H1 (cell line): ENCODE data around the gene CAST.

Experiments used
- BCL11A ChIP-seq, 2 experiments: IDR thresholded peaks; one replicate each; pipeline ENCODE4 v1.6.1; 2011; ENCODE audit warnings: low read depth in 2 of 2, low read length in 2 of 2, mild to moderate bottlenecking in 2 of 2
- CBX5 ChIP-seq: fragments of 300-800, 300-1000 bp; sonication (generic); IDR thresholded peaks from 2 replicates; pipeline ENCODE4 v1.7.1; 2016; ENCODE audit warnings: antibody characterized with exemption, low read length, low read depth
- CHD2 ChIP-seq: IDR thresholded peaks from 2 replicates; pipeline ENCODE4 v1.6.1; 2012; ENCODE audit warnings: low read length, improper control_type of control experiment
- EP300 ChIP-seq, 2 experiments: IDR thresholded peaks; 1 replicate in 1 of 2; 2 replicates in 1 of 2; pipeline ENCODE4 v1.6.1; 2011 to 2012; ENCODE audit warnings: low read depth in 2 of 2, low read length in 2 of 2, mild to moderate bottlenecking in 2 of 2, borderline replicate concordance in 1 of 2, inconsistent platforms in 1 of 2, moderate library complexity in 1 of 2
- RAD21 ChIP-seq, 2 experiments: IDR thresholded peaks in 1 of 2; conservative IDR thresholded peaks in 1 of 2; 2 replicates each; pipeline ENCODE4 v1.6.1; 2011; ENCODE audit warnings: low read depth in 2 of 2, low read length in 2 of 2, improper control_type of control experiment in 1 of 2, inconsistent platforms in 1 of 2, mild to moderate bottlenecking in 1 of 2, moderate library complexity in 1 of 2
- SIX5 ChIP-seq: IDR thresholded peaks from 2 replicates; pipeline ENCODE4 v1.6.1; 2011; ENCODE audit warnings: mild to moderate bottlenecking, low read depth, low read length
- SP1 ChIP-seq: IDR thresholded peaks from 2 replicates; pipeline ENCODE4 v1.6.1; 2011; ENCODE audit warnings: low read depth, low read length
- ZNF274 ChIP-seq: IDR thresholded peaks from 2 replicates; pipeline ENCODE4 v1.7.0; 2012; ENCODE audit warnings: low read length, borderline replicate concordance; ENCODE audit errors: extremely low read depth
- TF ChIP-seq, protein P1 (sequence below): IDR thresholded peaks from 2 replicates; pipeline ENCODE4 v1.6.1; 2011; ENCODE audit warnings: low read length, improper control_type of control experiment
- TF ChIP-seq, protein P2 (sequence below), 3 experiments: IDR thresholded peaks; 1 replicate in 2 of 3; 2 replicates in 1 of 3; pipeline versions ENCODE4 v1.5.1 to v1.6.1; 2011; ENCODE audit warnings: low read length in 3 of 3, mild to moderate bottlenecking in 3 of 3, inconsistent platforms in 2 of 3, low read depth in 1 of 3, moderate library complexity in 1 of 3; ENCODE audit not compliant: insufficient read depth in 1 of 3; ENCODE audit errors: control extremely low read depth in 1 of 3

DNA sequence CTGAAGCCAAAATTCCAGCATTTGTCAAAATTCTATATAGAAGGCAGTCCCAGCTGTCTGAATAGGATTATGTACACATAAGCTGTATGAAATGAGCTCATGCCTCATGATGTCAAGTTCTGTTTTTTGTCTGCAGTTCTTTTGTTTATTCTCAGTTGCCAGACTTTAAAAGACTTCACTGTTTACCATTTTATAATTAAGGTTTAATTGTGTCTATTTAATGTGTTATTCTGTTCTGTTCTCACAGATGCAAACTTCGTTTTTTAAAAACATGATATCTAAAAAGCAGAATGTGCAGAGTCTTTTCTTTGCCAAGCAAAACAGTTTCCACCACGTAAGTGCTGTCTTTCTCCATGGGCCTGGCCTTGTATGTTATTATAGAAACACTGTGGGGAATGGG lies 114.4 kb downstream of the CAST start:
- TF ChIP-seq, protein P1, sequence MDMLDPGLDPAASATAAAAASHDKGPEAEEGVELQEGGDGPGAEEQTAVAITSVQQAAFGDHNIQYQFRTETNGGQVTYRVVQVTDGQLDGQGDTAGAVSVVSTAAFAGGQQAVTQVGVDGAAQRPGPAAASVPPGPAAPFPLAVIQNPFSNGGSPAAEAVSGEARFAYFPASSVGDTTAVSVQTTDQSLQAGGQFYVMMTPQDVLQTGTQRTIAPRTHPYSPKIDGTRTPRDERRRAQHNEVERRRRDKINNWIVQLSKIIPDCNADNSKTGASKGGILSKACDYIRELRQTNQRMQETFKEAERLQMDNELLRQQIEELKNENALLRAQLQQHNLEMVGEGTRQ, result no peak
- TF ChIP-seq, protein P2, sequence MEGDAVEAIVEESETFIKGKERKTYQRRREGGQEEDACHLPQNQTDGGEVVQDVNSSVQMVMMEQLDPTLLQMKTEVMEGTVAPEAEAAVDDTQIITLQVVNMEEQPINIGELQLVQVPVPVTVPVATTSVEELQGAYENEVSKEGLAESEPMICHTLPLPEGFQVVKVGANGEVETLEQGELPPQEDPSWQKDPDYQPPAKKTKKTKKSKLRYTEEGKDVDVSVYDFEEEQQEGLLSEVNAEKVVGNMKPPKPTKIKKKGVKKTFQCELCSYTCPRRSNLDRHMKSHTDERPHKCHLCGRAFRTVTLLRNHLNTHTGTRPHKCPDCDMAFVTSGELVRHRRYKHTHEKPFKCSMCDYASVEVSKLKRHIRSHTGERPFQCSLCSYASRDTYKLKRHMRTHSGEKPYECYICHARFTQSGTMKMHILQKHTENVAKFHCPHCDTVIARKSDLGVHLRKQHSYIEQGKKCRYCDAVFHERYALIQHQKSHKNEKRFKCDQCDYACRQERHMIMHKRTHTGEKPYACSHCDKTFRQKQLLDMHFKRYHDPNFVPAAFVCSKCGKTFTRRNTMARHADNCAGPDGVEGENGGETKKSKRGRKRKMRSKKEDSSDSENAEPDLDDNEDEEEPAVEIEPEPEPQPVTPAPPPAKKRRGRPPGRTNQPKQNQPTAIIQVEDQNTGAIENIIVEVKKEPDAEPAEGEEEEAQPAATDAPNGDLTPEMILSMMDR (IDR thresholded peaks at IDR 0.05; ENCODE audit: control extremely low read depth in 1 of 3, insufficient read depth in 1 of 3, low read depth in 1 of 3, low read length in 3 of 3), result no peak
- TF ChIP-seq SIX5 (no peak), CHD2 (no peak), ZNF274 (no peak), BCL11A (IDR thresholded peaks at IDR 0.05; ENCODE audit: low read depth in 2 of 2, low read length in 2 of 2) (no peak), CBX5 (no peak), EP300 (IDR thresholded peaks at IDR 0.05; ENCODE audit: borderline replicate concordance in 1 of 2, low read depth in 2 of 2, low read length in 2 of 2) (no peak), RAD21 (IDR thresholded peaks at IDR 0.05 in 1 of 2, conservative IDR thresholded peaks at IDR 0.05 in 1 of 2; ENCODE audit: low read depth in 2 of 2, low read length in 2 of 2) (no peak), SP1 (no peak)
